ENCODE results near the gene PUS10.

- TF ChIP-seq, protein P1, sequence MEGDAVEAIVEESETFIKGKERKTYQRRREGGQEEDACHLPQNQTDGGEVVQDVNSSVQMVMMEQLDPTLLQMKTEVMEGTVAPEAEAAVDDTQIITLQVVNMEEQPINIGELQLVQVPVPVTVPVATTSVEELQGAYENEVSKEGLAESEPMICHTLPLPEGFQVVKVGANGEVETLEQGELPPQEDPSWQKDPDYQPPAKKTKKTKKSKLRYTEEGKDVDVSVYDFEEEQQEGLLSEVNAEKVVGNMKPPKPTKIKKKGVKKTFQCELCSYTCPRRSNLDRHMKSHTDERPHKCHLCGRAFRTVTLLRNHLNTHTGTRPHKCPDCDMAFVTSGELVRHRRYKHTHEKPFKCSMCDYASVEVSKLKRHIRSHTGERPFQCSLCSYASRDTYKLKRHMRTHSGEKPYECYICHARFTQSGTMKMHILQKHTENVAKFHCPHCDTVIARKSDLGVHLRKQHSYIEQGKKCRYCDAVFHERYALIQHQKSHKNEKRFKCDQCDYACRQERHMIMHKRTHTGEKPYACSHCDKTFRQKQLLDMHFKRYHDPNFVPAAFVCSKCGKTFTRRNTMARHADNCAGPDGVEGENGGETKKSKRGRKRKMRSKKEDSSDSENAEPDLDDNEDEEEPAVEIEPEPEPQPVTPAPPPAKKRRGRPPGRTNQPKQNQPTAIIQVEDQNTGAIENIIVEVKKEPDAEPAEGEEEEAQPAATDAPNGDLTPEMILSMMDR (IDR thresholded peaks at IDR 0.05): no peak
- TF ChIP-seq POLR2A (IDR thresholded peaks at IDR 0.05): no peak
Measured at GRCh38 chr2:61021228-61021660, 3.2 kb upstream of the PUS10 start.
